ENCODE results near the gene FBXO2. TPM values are rescaled to one million over a fixed set of nuclear protein-coding genes. Genes with fewer than 3 reads are reported as not detected.
"Not testable (repeated sequence)": the region's sequence is repeated elsewhere in the genome, so short reads cannot be mapped to it uniquely, and the experiment has no call there.

FBXO2 gene
- total RNA-seq, 2 experiments from 2014 or later = 3.2 to 3.7 TPM

GRCh38 chr1:11645270-11645669, 9.0 kb downstream of the FBXO2 start:
- intact Hi-C loops (cut with DNase I, micrococcal nuclease) = loop anchor here in 1 of 2 experiments (10.0 kb wide), 1 partner anchor 1150 kb away; no protein-coding TSS in a partner anchor
- Mint-ChIP-seq H3K4me3 (no peak overlapping the region), H3K4me1 (ENCODE audit: low read depth) (peaks cover 16% of the 10 kb centered on the region), H3K36me3 (ENCODE audit: low read depth) (no peaks in the 10 kb centered on the region), H3K27ac (no peak overlapping the region), H3K27me3 (peaks cover 5% of the 10 kb centered on the region), H3K9me3 (no peaks in the 10 kb centered on the region)
- ChIA-PET CTCF (interaction anchor here (0.5 to 2.6 kb wide), 12 partner anchors 14 to 608 kb away, joined by 3 to 21 read pairs (median 4); partner anchors contain the start of genes FBXO6 and MAD2L2), POLR2A (interaction anchor here (1.0 to 1.4 kb wide), 5 partner anchors 10 to 608 kb away, joined by 3 to 5 read pairs (median 3); partner anchors contain the start of genes AGTRAP and FBXO44)
- Histone ChIP-seq H3K36me3 (ENCODE audit: insufficient read depth, low read length) (no peaks in the 10 kb centered on the region), H3K27me3 (ENCODE audit: control insufficient read depth in 1 of 2, insufficient read depth in 2 of 2, low read length in 2 of 2) (no peaks in the 10 kb centered on the region), H3K4me1 (ENCODE audit: insufficient read depth, low read length) (peaks cover 22% of the 10 kb centered on the region), H3K4me3 (ENCODE audit: low read length) (no peak overlapping the region), H3K9me3 (ENCODE audit: control insufficient read depth in 1 of 2, insufficient read depth in 1 of 2, low read length in 2 of 2) (no peaks in the 10 kb centered on the region), H3K27ac (ENCODE audit: low read depth in 1 of 2, low read length in 2 of 2) (no peak overlapping the region)
- ATAC-seq (ENCODE audit: poor library complexity) = no peak
- no peak for TF ChIP-seq CTCF (IDR thresholded peaks at IDR 0.05)
- no peak for DNase-seq

GRCh38 chr1:11643782-11644181, 10.4 kb downstream of the FBXO2 start:
- Mint-ChIP-seq H3K9me3 (no peaks in the 10 kb centered on the region), H3K4me1 (ENCODE audit: low read depth) (peaks cover 3% of the 10 kb centered on the region), H3K36me3 (ENCODE audit: low read depth) (no peaks in the 10 kb centered on the region), H3K27ac (no peak overlapping the region), H3K4me3 (no peak overlapping the region), H3K27me3 (peaks cover 5% of the 10 kb centered on the region)
- peaks cover 0 to 2% of the 10 kb centered on the region in 2 experiments for H3K27me3 ChIP-seq (ENCODE audit: control insufficient read depth in 1 of 2, insufficient read depth in 2 of 2, low read length in 2 of 2)
- H3K9me3 ChIP-seq (ENCODE audit: control insufficient read depth in 1 of 2, insufficient read depth in 1 of 2, low read length in 2 of 2) = no peaks in the 10 kb centered on the region
- no peak overlapping the region for H3K27ac ChIP-seq (ENCODE audit: low read depth in 1 of 2, low read length in 2 of 2)
- H3K4me3 ChIP-seq (ENCODE audit: low read length) = no peak overlapping the region
- ATAC-seq (ENCODE audit: poor library complexity) (no peak), DNase-seq (no peak)
- H3K4me1 ChIP-seq (ENCODE audit: insufficient read depth, low read length) = peaks cover 7% of the 10 kb centered on the region
- CTCF ChIA-PET = interaction anchor here (2.6 to 3.2 kb wide), 3 partner anchors 76 to 606 kb away, joined by 18 to 21 read pairs (median 19); no protein-coding TSS in a partner anchor
- POLR2A ChIA-PET = interaction anchor here (1.0 kb wide), 1 partner anchor 76 kb away, joined by 3 read pairs; no protein-coding TSS in a partner anchor
- H3K36me3 ChIP-seq (ENCODE audit: insufficient read depth, low read length) = no peaks in the 10 kb centered on the region
- intact Hi-C loops (cut with DNase I, micrococcal nuclease) = loop anchor here in 1 of 2 experiments (10.0 kb wide), 1 partner anchor 1149 kb away; no protein-coding TSS in a partner anchor
- TF ChIP-seq CTCF (IDR thresholded peaks at IDR 0.05) = no peak

GRCh38 chr1:11642418-11643017, 11.7 kb downstream of the FBXO2 start:
- CTCF ChIA-PET = interaction anchor here (0.5 to 3.2 kb wide), 19 partner anchors 8 to 1155 kb away, joined by 3 to 19 read pairs (median 4); partner anchors contain the start of genes FBXO6 and UBIAD1
- not testable (repeated sequence) for H3K27ac ChIP-seq (ENCODE audit: low read depth in 1 of 2, low read length in 2 of 2); H3K27me3 ChIP-seq (ENCODE audit: control insufficient read depth in 1 of 2, insufficient read depth in 2 of 2, low read length in 2 of 2); H3K4me3 ChIP-seq (ENCODE audit: low read length); H3K36me3 ChIP-seq (ENCODE audit: insufficient read depth, low read length); H3K27me3 Mint-ChIP-seq; H3K4me3 Mint-ChIP-seq; H3K27ac Mint-ChIP-seq; H3K9me3 ChIP-seq (ENCODE audit: control insufficient read depth in 1 of 2, insufficient read depth in 1 of 2, low read length in 2 of 2); H3K9me3 Mint-ChIP-seq; H3K36me3 Mint-ChIP-seq (ENCODE audit: low read depth); H3K4me1 ChIP-seq (ENCODE audit: insufficient read depth, low read length); H3K4me1 Mint-ChIP-seq (ENCODE audit: low read depth)
- POLR2A ChIA-PET = interaction anchor here (1.1 to 1.2 kb wide), 2 partner anchors 9 to 605 kb away, joined by 3 to 4 read pairs; no protein-coding TSS in a partner anchor
- TF ChIP-seq CTCF (IDR thresholded peaks at IDR 0.05) = peak; percentile 92
- intact Hi-C loops (cut with DNase I, micrococcal nuclease) = loop anchor here (1.0 to 10.0 kb wide), 4 partner anchors 305 to 1148 kb away; no protein-coding TSS in a partner anchor
- peak; percentile 82 for ATAC-seq (ENCODE audit: poor library complexity)
- peak; percentile 52 to 86 (median 67) for DNase-seq

Measured in CD4-positive, alpha-beta T cell (primary cell).